GM12878 (cell line): ENCODE measurements around the gene ADAMTS6. TPM values are rescaled to one million over a fixed set of nuclear protein-coding genes. Genes with fewer than 3 reads are reported as not detected.

ENCODE experiments used
- ATAC-seq: fragments of 200-7000 bp; cut with Tn5 transposase; 3 replicates; pipeline ENCODE4 v1.9.1; 2020; ENCODE audit warnings: mild to moderate bottlenecking, moderate library complexity
- BruUV-seq: library from RNA; stranded (reverse); fragments of 400-500 nt; replicated peaks from 2 replicates; lab custom pipeline; 2021; lab: Mats Ljungman, UMichigan
- CTCF ChIA-PET: fragments of 300-600 bp; sonication (Branson Sonifier 250); formaldehyde crosslinking; extraction: SDS; loops from one replicate; lab custom pipeline; 2021; ENCODE audit warnings: inconsistent platforms; lab: Yijun Ruan, JAX
- POLR2A ChIA-PET: fragments of 350-600 bp; formaldehyde crosslinking; extraction: SDS; loops from one replicate; lab custom pipeline; 2021; ENCODE audit warnings: inconsistent platforms; lab: Charles Lee
- RAD21 ChIA-PET: fragments of 300-600 bp; sonication (Branson Sonifier 250); formaldehyde crosslinking; loops from one replicate; lab custom pipeline; 2023; ENCODE audit warnings: antibody characterized with exemption; ENCODE audit not compliant: unreplicated experiment; lab: Charles Lee
- SMC1A ChIA-PET: fragments of 300-600 bp; sonication (Branson Sonifier 250); formaldehyde crosslinking; loops from one replicate; lab custom pipeline; 2023; ENCODE audit not compliant: unreplicated experiment, uncharacterized antibody; lab: Charles Lee
- DNase-seq: peaks from one replicate; pipeline ENCODE4 v3.0.0-alpha.2; 2011; ENCODE audit warnings: low read depth, low spot score
- FAIRE-seq: peaks from 3 replicates; lab custom pipeline; 2011; peaks lifted over from hg19 to GRCh38; lab: Jason Lieb, UNC
- H2AFZ ChIP-seq: 2 replicates; pipeline ENCODE4 v1.6.0; 2011; ENCODE audit warnings: low read depth, low read length, control low read depth; ENCODE audit not compliant: control insufficient read depth
- H3K27ac ChIP-seq: 2 replicates; pipeline ENCODE4 v1.5.1; 2011; ENCODE audit warnings: control low read depth; ENCODE audit not compliant: control insufficient read depth, insufficient read depth
- H3K27me3 ChIP-seq, 2 experiments: replicated peaks in 1 of 2; 2 replicates each; pipeline versions ENCODE4 v1.6.0 to v1.6.1; 2011; ENCODE audit warnings: low read length in 1 of 2; ENCODE audit not compliant: control insufficient read depth in 2 of 2, insufficient read depth in 2 of 2
- H3K36me3 ChIP-seq, 2 experiments: 2 replicates each; pipeline ENCODE4 v1.5.1; 2011; ENCODE audit warnings: low read length in 1 of 2; ENCODE audit not compliant: control insufficient read depth in 2 of 2, insufficient read depth in 2 of 2
- H3K4me1 ChIP-seq: 2 replicates; pipeline ENCODE4 v1.6.1; 2011; ENCODE audit warnings: mild to moderate bottlenecking, low read length, moderate library complexity, mixed read lengths; ENCODE audit not compliant: control insufficient read depth, insufficient read depth
- H3K4me2 ChIP-seq: 2 replicates; pipeline ENCODE4 v1.6.0; 2011; ENCODE audit warnings: control low read depth; ENCODE audit not compliant: control insufficient read depth, insufficient read depth
- H3K4me3 ChIP-seq: fragments of 200-600 bp; sonication (generic); 2 replicates; pipeline ENCODE4 v1.5.1; 2016
- H3K79me2 ChIP-seq: 2 replicates; pipeline ENCODE4 v1.6.0; 2011; ENCODE audit warnings: low read length; ENCODE audit not compliant: control insufficient read depth, insufficient read depth
- H3K9ac ChIP-seq: 2 replicates; pipeline ENCODE4 v1.8.0; 2011; ENCODE audit warnings: low read length, control low read depth, mixed read lengths; ENCODE audit not compliant: control insufficient read depth, insufficient read depth
- H3K9me3 ChIP-seq: replicated peaks from 3 replicates; pipeline ENCODE4 v1.5.1; 2011; ENCODE audit warnings: mild to moderate bottlenecking, low read length; ENCODE audit not compliant: control insufficient read depth, insufficient read depth
- H4K20me1 ChIP-seq: 2 replicates; pipeline ENCODE4 v1.6.0; 2011; ENCODE audit not compliant: control insufficient read depth, insufficient read depth
- ATF2 ChIP-seq: IDR thresholded peaks from 2 replicates; pipeline ENCODE4 v1.6.1; 2012; ENCODE audit warnings: low read length, inconsistent platforms
- HDAC6 ChIP-seq: fragments of 200-600 bp; sonication (generic); IDR thresholded peaks from one replicate; pipeline ENCODE4 v1.8.0; 2017; ENCODE audit warnings: antibody characterized with exemption; ENCODE audit not compliant: unreplicated experiment
- WGBS: methylation state at CpG from one replicate; pipeline ENCODE4 v1.1.6; 2016; ENCODE audit warnings: low lambda C conversion rate; ENCODE audit not compliant: insufficient replicate concordance, insufficient coverage; ENCODE audit errors: missing lambda C conversion rate; 5-methylcytosine and 5-hydroxymethylcytosine counted together
- in situ Hi-C: fragments of 300-500 bp; cut with MboI; formaldehyde crosslinking; loops from 9 replicates; pipeline ENCODE4 v1.14.3; 2018; ENCODE audit warnings: mixed read lengths
- intact Hi-C: fragments of 100-400 bp; cut with micrococcal nuclease; formaldehyde crosslinking; loops from one replicate; pipeline ENCODE4 v1.14.2; 2022; ENCODE audit not compliant: unreplicated experiment
- polyA plus RNA-seq, 11 experiments: library from polyadenylated mRNA; depleted of rRNA in 4 of 11; unstranded in 6 of 11; stranded (reverse) in 5 of 11; fragments of >200 nt; fragmentation: Nextera tagmentation in 4 of 11; fragmentation: Illumina TruSeq in 1 of 11; extraction: Ambion mirVana in 4 of 11; extraction: Trizol in 1 of 11; gene quantifications; 1 replicate in 1 of 11; 2 replicates in 10 of 11; pipeline versions ENCODE4 v1.2.1 to v1.2.3, GENCODE V29; 2011 to 2016; ENCODE audit warnings: inconsistent platforms in 2 of 11, missing spikeins in 2 of 11, low read depth in 1 of 11
- total RNA-seq, 4 experiments: library from RNA; depleted of rRNA in 3 of 4; stranded (reverse); fragments of >200 nt in 3 of 4; fragmentation: Illumina TruSeq in 1 of 4; extraction: Trizol in 1 of 4; gene quantifications; 2 replicates each; pipeline versions ENCODE4 v1.2.1 to v1.2.3, GENCODE V29; 2013 to 2021

The ADAMTS6 gene
- total and polyA plus RNA-seq, 10 of the 15 experiments (the other 5 are each of a cell fraction or from before 2014, with no cell fraction given) = 1.1 to 12.3 (median 6.5) TPM

DNA sequence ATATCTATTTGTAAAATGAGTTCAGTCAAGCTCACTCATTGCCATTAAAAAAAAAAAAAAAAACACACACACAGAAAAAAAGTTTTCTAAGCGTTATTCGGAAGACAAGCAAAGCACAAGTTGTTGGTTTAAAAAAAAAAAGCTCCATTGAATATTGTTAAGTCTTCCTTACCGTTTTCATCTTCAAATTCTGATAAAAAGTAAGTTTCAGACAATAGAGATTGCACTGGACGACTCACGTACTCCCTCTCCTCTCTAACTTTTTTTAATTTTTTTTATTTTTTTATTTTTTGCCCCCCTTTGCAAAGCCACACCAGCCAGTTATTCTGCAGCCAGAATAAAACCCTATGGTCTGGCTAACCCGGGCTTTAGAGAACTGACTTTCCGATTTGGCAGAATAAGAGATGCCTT lies 544 bp downstream of the ADAMTS6 start:
- TF ChIP-seq HDAC6 = no peak
- TF ChIP-seq ATF2 = 0 out of 2 replicates have a peak, but pooled peaks have one; percentile 6
- H3K9ac ChIP-seq = peak overlapping the region; percentile 74
- CTCF ChIA-PET = interaction anchor here (0.6 to 7.7 kb wide), 14 partner anchors 38 to 670 kb away, joined by 3 to 192 read pairs (median 5); no protein-coding TSS in a partner anchor
- H3K4me2 ChIP-seq = peak overlapping the region; percentile 99
- in situ Hi-C loops (loop anchor here (5.0 to 10.0 kb wide), 3 partner anchors 509 to 846 kb away; no protein-coding TSS in a partner anchor), intact Hi-C loops (loop anchor here (5.0 to 10.0 kb wide), 4 partner anchors 56 to 434 kb away; no protein-coding TSS in a partner anchor)
- no peaks in the 10 kb centered on the region for H3K36me3 ChIP-seq
- no TSS peak for BruUV-seq
- no peaks in the 10 kb centered on the region for H4K20me1 ChIP-seq
- FAIRE-seq = no peak
- H2AFZ ChIP-seq = peak overlapping the region; percentile 94
- H3K27me3 ChIP-seq = no peaks in the 10 kb centered on the region
- under 1% methylated on average over 7 of the region's 7 CpGs for WGBS
- H3K27ac ChIP-seq = peak overlapping the region; percentile 78
- ATAC-seq = peak; percentile 43
- H3K79me2 ChIP-seq = peaks cover 1% of the 10 kb centered on the region; the same call in 1 of the 2 replicates
- SMC1A ChIA-PET = interaction anchor here (0.6 to 7.1 kb wide), 25 partner anchors 9 to 950 kb away, joined by 3 to 154 read pairs (median 5); partner anchors contain the start of gene SREK1IP1
- DNase-seq = no peak
- RAD21 ChIA-PET = interaction anchor here (0.6 to 7.7 kb wide), 22 partner anchors 8 to 670 kb away, joined by 3 to 168 read pairs (median 6); no protein-coding TSS in a partner anchor
- H3K9me3 ChIP-seq = no peaks in the 10 kb centered on the region
- POLR2A ChIA-PET = interaction anchor here (0.6 to 1.6 kb wide), 10 partner anchors 15 to 842 kb away, joined by 3 to 5 read pairs (median 3); no protein-coding TSS in a partner anchor
- H3K4me3 ChIP-seq = peak overlapping the region; percentile 79
- peaks cover 4% of the 10 kb centered on the region; the same call in 1 of the 2 replicates for H3K4me1 ChIP-seq
